Measurements from ENCODE around the gene IKZF3. TPM values are rescaled to one million over a fixed set of nuclear protein-coding genes. Genes with fewer than 3 reads are reported as not detected.

The IKZF3 gene
- total and polyA plus RNA-seq, 8 donors = 0.56 to 5.4 (median 1.1) TPM; not detected in 1

DNA sequence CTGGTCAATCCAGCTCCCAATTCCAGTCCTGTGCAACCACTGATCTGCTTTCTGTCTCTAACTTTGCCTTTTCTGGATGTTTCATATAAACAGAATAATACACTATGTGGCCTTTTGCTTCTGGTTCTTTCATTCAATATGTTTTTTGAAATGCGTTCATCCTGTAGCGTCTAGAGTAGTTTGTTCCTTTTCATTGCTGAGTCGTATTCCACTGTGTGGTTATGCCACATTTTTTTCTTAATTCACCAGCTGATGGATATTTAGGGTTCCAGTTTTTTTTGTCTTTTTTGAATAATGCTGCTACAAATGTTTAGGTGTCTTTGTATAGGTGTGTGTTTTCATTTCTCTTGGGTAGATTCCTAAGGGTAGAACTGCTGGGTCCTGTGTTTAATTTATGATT, 131.5 kb downstream of the IKZF3 start:
- Histone ChIP-seq H3K4me1 (peaks cover 19 to 43% (median 37%) of the 10 kb centered on the region in 4 donors), H3K27ac (no peak overlapping the region), H3K27me3 (peaks cover 0 to 16% (median 4%) of the 10 kb centered on the region in 3 donors), H3K9me3 (no peaks in the 10 kb centered on the region), H3K4me3 (no peak overlapping the region), H3K36me3 (peaks cover 10 to 18% (median 16%) of the 10 kb centered on the region in 4 donors)
- 95 to 98% (median 97%) methylated on average over 3 of the region's 3 CpGs for WGBS, 5 donors
- TF ChIP-seq, protein P1, sequence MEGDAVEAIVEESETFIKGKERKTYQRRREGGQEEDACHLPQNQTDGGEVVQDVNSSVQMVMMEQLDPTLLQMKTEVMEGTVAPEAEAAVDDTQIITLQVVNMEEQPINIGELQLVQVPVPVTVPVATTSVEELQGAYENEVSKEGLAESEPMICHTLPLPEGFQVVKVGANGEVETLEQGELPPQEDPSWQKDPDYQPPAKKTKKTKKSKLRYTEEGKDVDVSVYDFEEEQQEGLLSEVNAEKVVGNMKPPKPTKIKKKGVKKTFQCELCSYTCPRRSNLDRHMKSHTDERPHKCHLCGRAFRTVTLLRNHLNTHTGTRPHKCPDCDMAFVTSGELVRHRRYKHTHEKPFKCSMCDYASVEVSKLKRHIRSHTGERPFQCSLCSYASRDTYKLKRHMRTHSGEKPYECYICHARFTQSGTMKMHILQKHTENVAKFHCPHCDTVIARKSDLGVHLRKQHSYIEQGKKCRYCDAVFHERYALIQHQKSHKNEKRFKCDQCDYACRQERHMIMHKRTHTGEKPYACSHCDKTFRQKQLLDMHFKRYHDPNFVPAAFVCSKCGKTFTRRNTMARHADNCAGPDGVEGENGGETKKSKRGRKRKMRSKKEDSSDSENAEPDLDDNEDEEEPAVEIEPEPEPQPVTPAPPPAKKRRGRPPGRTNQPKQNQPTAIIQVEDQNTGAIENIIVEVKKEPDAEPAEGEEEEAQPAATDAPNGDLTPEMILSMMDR (IDR thresholded peaks at IDR 0.05) = no peak
- TF ChIP-seq POLR2AphosphoS5 (IDR thresholded peaks at IDR 0.05) (no peak), EP300 (IDR thresholded peaks at IDR 0.05) (no peak), POLR2A (IDR thresholded peaks at IDR 0.05) (no peak)
- intact Hi-C loops (cut with DNase I; ENCODE audit: low total_unique reads) = no loop called here
- no peak for DNase-seq

DNA sequence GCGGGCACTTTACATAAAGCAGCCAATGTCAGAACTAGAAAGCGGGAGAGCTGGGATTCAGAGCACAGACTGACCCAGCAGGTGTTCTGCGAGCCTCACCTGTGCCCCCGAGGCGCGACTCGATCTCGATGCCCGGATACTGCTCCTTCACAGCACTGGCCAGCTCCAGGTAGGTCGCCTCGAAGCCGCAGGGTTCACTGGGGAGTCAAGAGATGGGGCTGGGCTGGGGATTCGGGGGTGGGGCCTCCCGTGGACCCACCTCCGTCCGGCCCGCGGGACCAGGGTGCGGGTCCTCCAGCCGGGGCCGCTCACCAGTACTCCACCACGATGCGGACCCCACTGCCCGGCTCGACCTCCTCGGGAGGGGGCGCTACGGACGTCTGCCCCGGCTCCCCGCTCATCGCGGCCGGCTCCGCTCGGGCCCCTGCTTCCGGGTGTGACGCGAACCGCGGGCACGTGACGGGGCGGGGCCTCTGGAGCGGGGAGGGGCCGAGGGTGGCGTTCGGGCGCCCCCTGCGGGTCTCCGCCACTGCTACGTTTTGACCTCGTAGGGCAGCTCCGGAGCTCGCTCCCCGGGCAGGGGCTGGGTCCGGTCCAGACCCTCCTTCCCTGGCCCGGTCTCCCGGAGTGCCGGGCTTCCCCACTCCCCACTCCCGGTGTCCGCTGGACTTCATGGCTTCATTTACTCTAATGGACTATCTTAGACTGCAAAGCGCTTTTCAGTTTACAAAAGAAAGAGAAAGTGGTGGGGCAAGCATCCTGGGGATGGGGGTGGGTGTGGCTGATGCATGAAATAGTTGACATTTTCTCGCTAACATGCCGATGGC, 133.8 kb downstream of the IKZF3 start, which contains the start of gene MIEN1:
TSS of gene MIEN1 (minus strand) at position 438 of the 827 bp plus-strand sequence. CDS start at position 401, 37 bp downstream.
- DNase-seq = peak; percentile 95 to 96
- Histone ChIP-seq H3K27ac (peak within 1 kb of the TSS; percentile 92 to 97 (median 95)), H3K4me3 (peak within 1 kb of the TSS; percentile 65 to 94 (median 67)), H3K36me3 (peaks cover 19 to 41% (median 38%) of the 10 kb centered on the region in 4 donors), H3K27me3 (no peaks in the 10 kb centered on the region), H3K9me3 (no peaks in the 10 kb centered on the region), H3K4me1 (peaks cover 10 to 36% (median 23%) of the 10 kb centered on the region in 4 donors)
- TF ChIP-seq, protein P1 (IDR thresholded peaks at IDR 0.05) = peak in 5 of 7 experiments; percentile 80 to 93 (median 88)
- TF ChIP-seq EP300 (IDR thresholded peaks at IDR 0.05) = no peak
- TF ChIP-seq POLR2AphosphoS5 (IDR thresholded peaks at IDR 0.05) = peak; percentile 51 to 98 (median 95)
- TF ChIP-seq POLR2A (IDR thresholded peaks at IDR 0.05) = peak in 1 of 4 donors; percentile 47
- intact Hi-C loops (cut with DNase I; ENCODE audit: low total_unique reads) = no loop called here
- 0 to 1% (median 1%) methylated on average over 24 to 65 of the region's 65 CpGs for WGBS, 5 donors

DNA sequence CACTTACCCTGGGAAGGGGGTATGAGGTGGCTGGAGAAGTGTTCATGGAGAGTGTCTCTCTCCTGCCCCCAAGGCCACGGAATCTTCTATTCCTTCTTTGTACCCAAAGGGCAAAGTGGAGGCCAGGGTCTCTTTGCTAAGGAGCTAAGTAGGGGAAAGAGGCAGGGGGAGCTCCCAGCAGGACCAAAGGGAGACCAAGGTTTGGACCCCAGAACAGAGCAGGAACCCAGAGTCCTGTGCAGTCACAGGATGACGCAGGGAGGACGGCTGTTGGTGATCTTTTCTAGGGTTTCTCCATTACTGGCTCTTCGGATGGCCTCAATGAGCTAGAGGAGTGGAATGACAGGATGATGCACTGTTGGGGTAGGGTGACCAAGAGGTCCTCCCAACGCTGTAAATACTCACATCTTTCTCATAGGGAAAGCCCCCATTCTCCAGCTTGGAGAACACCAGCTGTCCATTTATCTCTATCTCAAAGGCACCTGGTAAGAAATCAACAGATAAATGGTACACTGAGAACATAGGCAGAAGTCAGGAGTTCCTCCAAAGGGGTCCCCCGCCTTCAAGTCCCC, 134.7 kb downstream of the IKZF3 start:
- H3K27me3 ChIP-seq = no peaks in the 10 kb centered on the region
- 58 to 70% (median 67%) methylated on average over 6 of the region's 6 CpGs for WGBS, 5 donors
- TF ChIP-seq, protein P1 (IDR thresholded peaks at IDR 0.05) = no peak
- TF ChIP-seq POLR2AphosphoS5 (IDR thresholded peaks at IDR 0.05) (no peak), EP300 (IDR thresholded peaks at IDR 0.05) (no peak), POLR2A (IDR thresholded peaks at IDR 0.05) (no peak)
- DNase-seq = no peak
- peaks cover 10 to 36% (median 23%) of the 10 kb centered on the region in 4 donors for H3K4me1 ChIP-seq
- H3K9me3 ChIP-seq = no peaks in the 10 kb centered on the region
- intact Hi-C loops (cut with DNase I; ENCODE audit: low total_unique reads) = no loop called here
- peak overlapping the region; percentile 65 to 94 (median 67) for H3K4me3 ChIP-seq
- H3K36me3 ChIP-seq = peaks cover 22 to 50% (median 48%) of the 10 kb centered on the region in 4 donors
- peak overlapping the region; percentile 92 to 97 (median 95) for H3K27ac ChIP-seq

DNA sequence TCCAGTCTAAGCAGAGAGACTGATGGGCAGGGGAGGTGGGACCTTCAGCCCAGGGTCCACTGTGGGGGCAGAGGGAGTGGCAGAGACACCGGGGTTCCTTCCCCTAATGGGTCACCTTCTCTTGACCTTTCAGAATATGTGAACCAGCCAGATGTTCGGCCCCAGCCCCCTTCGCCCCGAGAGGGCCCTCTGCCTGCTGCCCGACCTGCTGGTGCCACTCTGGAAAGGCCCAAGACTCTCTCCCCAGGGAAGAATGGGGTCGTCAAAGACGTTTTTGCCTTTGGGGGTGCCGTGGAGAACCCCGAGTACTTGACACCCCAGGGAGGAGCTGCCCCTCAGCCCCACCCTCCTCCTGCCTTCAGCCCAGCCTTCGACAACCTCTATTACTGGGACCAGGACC, 136.6 kb downstream of the IKZF3 start:
- TF ChIP-seq, protein P1 (IDR thresholded peaks at IDR 0.05) = no peak
- TF ChIP-seq POLR2AphosphoS5 (IDR thresholded peaks at IDR 0.05) = no peak
- no peak for TF ChIP-seq POLR2A (IDR thresholded peaks at IDR 0.05)
- no peak for TF ChIP-seq EP300 (IDR thresholded peaks at IDR 0.05)
- Histone ChIP-seq H3K4me1 (peaks cover 10 to 36% (median 26%) of the 10 kb centered on the region in 4 donors), H3K9me3 (no peaks in the 10 kb centered on the region), H3K27ac (no peak overlapping the region), H3K4me3 (no peak overlapping the region), H3K36me3 (peaks cover 22 to 69% (median 63%) of the 10 kb centered on the region in 4 donors), H3K27me3 (no peaks in the 10 kb centered on the region)
- DNase-seq = peak in 1 of 2 donors; percentile 5
- intact Hi-C loops (cut with DNase I; ENCODE audit: low total_unique reads) = no loop called here
- 64 to 76% (median 68%) methylated on average over 9 to 10 of the region's 10 CpGs for WGBS, 5 donors

All from stomach (tissue), 9 donors.